HFFc6 (cell line): ENCODE data around the gene FASTKD2. TPM values are rescaled to one million over a fixed set of nuclear protein-coding genes. Genes with fewer than 3 reads are reported as not detected.
"Not testable (repeated sequence)": the region's sequence is repeated elsewhere in the genome, so short reads cannot be mapped to it uniquely, and the experiment has no call there.

Source experiments
- DNase-seq: peaks from one replicate; pipeline ENCODE4 v3.0.0-alpha.2; 2018
- H3K27ac Mint-ChIP-seq: 2 replicates; pipeline ENCODE4 v1.8.0; 2020; ENCODE audit warnings: mild to moderate bottlenecking, mixed read lengths
- H3K27me3 Mint-ChIP-seq: 2 replicates; pipeline ENCODE4 v1.8.0; 2021; ENCODE audit warnings: mild to moderate bottlenecking, moderate library complexity, mixed read lengths; ENCODE audit not compliant: insufficient read depth
- H3K36me3 Mint-ChIP-seq: 2 replicates; pipeline ENCODE4 v1.8.0; 2021; ENCODE audit warnings: low read depth, mixed read lengths
- H3K4me1 Mint-ChIP-seq: 2 replicates; pipeline ENCODE4 v1.8.0; 2020; ENCODE audit warnings: low read depth, mixed read lengths
- H3K4me3 Mint-ChIP-seq: 2 replicates; pipeline ENCODE4 v1.8.0; 2020; ENCODE audit warnings: mild to moderate bottlenecking, moderate library complexity, mixed read lengths
- H3K9me3 Mint-ChIP-seq: 2 replicates; pipeline ENCODE4 v1.8.0; 2020; ENCODE audit warnings: mild to moderate bottlenecking, mixed read lengths
- CTCF ChIP-seq: fragments of 200-600 bp; sonication (generic); IDR thresholded peaks from 2 replicates; pipeline ENCODE4 v1.5.0; 2021; ENCODE audit warnings: antibody characterized with exemption, mild to moderate bottlenecking
- total RNA-seq, 6 experiments: library from RNA; stranded (reverse); fragmentation: NEBNext Ultra II Directional; extraction: Animal tissue kit (Norgen Biotek cat#: 25700); gene quantifications; 2 replicates in 1 of 6; 3 replicates in 5 of 6; pipeline ENCODE4 v1.2.3, GENCODE V29; 2021

FASTKD2 gene
- total RNA-seq, 6 experiments from 2014 or later = 20.3 to 27.2 (median 25.4) TPM

- H3K4me3 Mint-ChIP-seq = no peak overlapping the region
- TF ChIP-seq CTCF = no peak
- no peak overlapping the region for H3K27ac Mint-ChIP-seq
These were observed 36.2 kb downstream of the FASTKD2 start for GRCh38 chr2:206801418-206802189.

GRCh38 chr2:206802654-206803514 lies 37.5 kb downstream of the FASTKD2 start:
- no peaks in the 10 kb centered on the region for H3K9me3 Mint-ChIP-seq
- H3K27ac Mint-ChIP-seq = no peak overlapping the region
- peaks cover 28% of the 10 kb centered on the region for H3K4me1 Mint-ChIP-seq
- no peaks in the 10 kb centered on the region for H3K36me3 Mint-ChIP-seq
- no peaks in the 10 kb centered on the region; the same call in 1 of the 2 replicates for H3K27me3 Mint-ChIP-seq
- no peak for TF ChIP-seq CTCF
- DNase-seq = no peak
- H3K4me3 Mint-ChIP-seq = no peak overlapping the region

More at GRCh38 chr2:206801418-206802189, 36.2 kb downstream of the FASTKD2 start:
- H3K27me3 Mint-ChIP-seq = no peaks in the 10 kb centered on the region; the same call in 1 of the 2 replicates
- no peaks in the 10 kb centered on the region for H3K36me3 Mint-ChIP-seq
- DNase-seq = no peak
- H3K4me1 Mint-ChIP-seq = peaks cover 28% of the 10 kb centered on the region
- H3K9me3 Mint-ChIP-seq = no peaks in the 10 kb centered on the region

GRCh38 chr2:206804326-206804725 lies 38.9 kb downstream of the FASTKD2 start:
- no peak overlapping the region for H3K4me3 Mint-ChIP-seq
- H3K27me3 Mint-ChIP-seq = no peaks in the 10 kb centered on the region; the same call in 1 of the 2 replicates
- H3K27ac Mint-ChIP-seq = no peak overlapping the region
- H3K36me3 Mint-ChIP-seq = no peaks in the 10 kb centered on the region
- no peak for DNase-seq
- peaks cover 28% of the 10 kb centered on the region for H3K4me1 Mint-ChIP-seq
- no peak for TF ChIP-seq CTCF
- no peaks in the 10 kb centered on the region for H3K9me3 Mint-ChIP-seq

GRCh38 chr2:206805887-206806607 lies 40.6 kb downstream of the FASTKD2 start:
- DNase-seq = peak; percentile 16
- no peak overlapping the region; the same call in 1 of the 2 replicates for H3K27ac Mint-ChIP-seq
- H3K27me3 Mint-ChIP-seq = no peaks in the 10 kb centered on the region; the same call in 1 of the 2 replicates
- H3K4me1 Mint-ChIP-seq = peaks cover 20% of the 10 kb centered on the region
- H3K9me3 Mint-ChIP-seq = no peaks in the 10 kb centered on the region
- H3K36me3 Mint-ChIP-seq = no peaks in the 10 kb centered on the region
- no peak for TF ChIP-seq CTCF
- H3K4me3 Mint-ChIP-seq = no peak overlapping the region

GRCh38 chr2:206807624-206808023 lies 42.2 kb downstream of the FASTKD2 start:
- H3K36me3 Mint-ChIP-seq, H3K27me3 Mint-ChIP-seq, H3K4me3 Mint-ChIP-seq, H3K9me3 Mint-ChIP-seq, DNase-seq, H3K27ac Mint-ChIP-seq: not testable (repeated sequence)
- peaks cover 20% of the 10 kb centered on the region for H3K4me1 Mint-ChIP-seq

- DNase-seq, H3K4me1 Mint-ChIP-seq, H3K27ac Mint-ChIP-seq, H3K27me3 Mint-ChIP-seq, H3K9me3 Mint-ChIP-seq, H3K4me3 Mint-ChIP-seq, H3K36me3 Mint-ChIP-seq: not testable (repeated sequence)
These were observed 47.1 kb downstream of the FASTKD2 start for GRCh38 chr2:206812471-206812870.
